ENCODE results near the gene RPUSD1.
"Not testable (repeated sequence)": the region's sequence is repeated elsewhere in the genome, so short reads cannot be mapped to it uniquely, and the experiment has no call there.

RPUSD1 gene

DNA sequence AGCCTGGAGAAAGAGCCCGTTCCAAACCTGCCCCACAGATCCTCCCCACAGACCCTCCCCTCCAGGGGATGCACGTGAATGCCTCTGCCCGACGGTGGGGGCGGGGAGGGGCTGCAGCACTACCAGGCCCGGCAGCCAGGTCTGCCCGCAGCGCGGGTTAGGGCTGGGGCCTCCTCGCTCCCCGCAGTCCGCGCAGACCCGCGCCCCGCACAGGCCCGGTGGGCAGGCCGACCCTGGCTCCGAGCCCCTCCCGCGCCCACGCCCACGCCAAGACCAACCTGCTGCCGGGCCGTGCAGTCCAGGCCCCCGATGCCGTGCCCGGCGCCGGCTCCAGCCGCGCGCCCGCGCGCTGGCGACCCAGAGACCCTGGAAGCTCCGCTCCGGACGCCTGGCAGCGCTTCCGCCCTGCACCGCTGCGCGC is at the start of gene RPUSD1:
TSS of gene RPUSD1 (minus strand) at position 404 of the 421 bp plus-strand sequence. CDS start 644 bp downstream, outside the sequence.
- no peak for DNase-seq (ENCODE audit: low read depth in 2 of 2)

- not testable (repeated sequence) for DNase-seq (ENCODE audit: low read depth in 2 of 2)
Observed at GRCh38 chr16:836822-837221, 48.6 kb upstream of the RPUSD1 start.

DNA sequence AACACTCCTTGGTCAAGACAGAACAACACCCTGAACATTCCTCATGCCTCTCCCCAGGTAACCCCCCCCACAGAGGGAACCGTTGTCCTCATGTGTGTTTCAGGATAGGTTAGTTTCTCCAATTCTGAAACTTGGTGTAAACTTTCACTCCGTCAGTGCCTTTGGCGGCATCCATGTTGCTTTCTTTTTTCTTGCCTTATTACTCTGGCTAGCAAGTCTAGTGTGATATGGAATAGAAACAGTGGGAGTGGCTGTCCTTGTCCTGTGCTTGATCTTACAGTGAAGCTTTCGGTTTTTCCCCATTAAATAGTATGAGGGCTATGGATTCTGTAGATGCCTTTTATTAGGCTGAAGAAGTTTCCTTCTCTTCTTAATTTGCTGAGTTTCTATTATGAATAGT is 48.0 kb upstream of the RPUSD1 start:
- DNase-seq (ENCODE audit: low read depth in 2 of 2), result no peak

DNA sequence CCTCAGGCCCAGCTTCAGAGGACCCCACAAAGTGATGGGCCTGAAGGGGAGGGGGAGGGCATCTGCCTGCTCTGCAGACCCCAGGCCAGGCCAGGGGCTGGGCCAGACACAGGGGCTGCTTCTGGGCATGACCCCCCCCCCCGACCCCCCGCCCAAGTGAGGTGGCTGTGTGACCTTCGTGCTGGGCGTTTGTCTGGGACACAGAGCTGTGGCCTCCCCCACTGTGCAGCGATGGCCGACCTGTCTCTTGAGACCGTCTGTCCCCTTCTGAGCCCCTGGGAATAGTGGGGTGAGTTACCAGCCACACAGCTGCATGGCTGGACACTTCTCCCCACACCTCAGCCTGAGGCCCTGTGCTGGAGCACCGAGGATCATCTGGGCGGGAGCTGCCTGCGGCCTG is 47.2 kb upstream of the RPUSD1 start:
- no peak for DNase-seq (ENCODE audit: low read depth in 2 of 2)

GRCh38 chr16:833411-833810 is 45.2 kb upstream of the RPUSD1 start:
- DNase-seq (ENCODE audit: low read depth in 2 of 2), result no peak

DNA sequence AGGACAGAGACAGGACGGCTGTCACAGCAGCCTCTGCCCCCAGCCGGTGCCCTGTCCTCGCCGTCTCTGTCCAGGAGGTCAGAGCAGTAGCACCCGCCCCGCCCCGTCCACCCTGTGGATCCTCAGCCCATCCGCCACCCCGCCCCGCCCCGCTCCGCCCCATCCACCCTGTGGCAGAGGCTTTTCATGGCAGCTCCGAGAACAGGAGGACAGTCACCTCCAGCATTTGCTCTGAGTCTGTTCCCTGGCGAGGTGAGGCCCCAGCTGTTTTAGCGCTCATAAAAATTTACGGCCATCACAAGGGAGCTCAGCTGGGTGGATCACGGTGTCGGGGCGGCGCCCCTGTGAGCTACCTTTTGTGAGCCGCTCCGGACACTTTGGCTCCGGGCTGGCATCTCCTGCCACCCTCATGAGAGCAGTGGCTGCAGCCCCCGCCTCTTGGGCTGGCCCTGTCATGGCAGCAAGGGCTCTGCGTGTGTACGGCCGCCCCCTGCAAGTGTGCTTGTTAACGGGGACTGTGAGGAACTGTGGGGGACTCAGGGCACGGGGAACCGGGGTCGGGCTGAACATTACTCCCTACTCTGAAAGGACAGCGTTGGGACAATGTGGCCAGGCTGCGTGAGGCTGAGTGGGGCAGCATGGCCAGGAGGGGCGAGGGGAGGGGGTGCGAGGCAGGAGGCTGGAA is 44.6 kb upstream of the RPUSD1 start:
- DNase-seq (ENCODE audit: low read depth in 2 of 2), result no peak

- DNase-seq (ENCODE audit: low read depth in 2 of 2), result no peak
Observed at GRCh38 chr16:831571-832413, 43.6 kb upstream of the RPUSD1 start.

DNA sequence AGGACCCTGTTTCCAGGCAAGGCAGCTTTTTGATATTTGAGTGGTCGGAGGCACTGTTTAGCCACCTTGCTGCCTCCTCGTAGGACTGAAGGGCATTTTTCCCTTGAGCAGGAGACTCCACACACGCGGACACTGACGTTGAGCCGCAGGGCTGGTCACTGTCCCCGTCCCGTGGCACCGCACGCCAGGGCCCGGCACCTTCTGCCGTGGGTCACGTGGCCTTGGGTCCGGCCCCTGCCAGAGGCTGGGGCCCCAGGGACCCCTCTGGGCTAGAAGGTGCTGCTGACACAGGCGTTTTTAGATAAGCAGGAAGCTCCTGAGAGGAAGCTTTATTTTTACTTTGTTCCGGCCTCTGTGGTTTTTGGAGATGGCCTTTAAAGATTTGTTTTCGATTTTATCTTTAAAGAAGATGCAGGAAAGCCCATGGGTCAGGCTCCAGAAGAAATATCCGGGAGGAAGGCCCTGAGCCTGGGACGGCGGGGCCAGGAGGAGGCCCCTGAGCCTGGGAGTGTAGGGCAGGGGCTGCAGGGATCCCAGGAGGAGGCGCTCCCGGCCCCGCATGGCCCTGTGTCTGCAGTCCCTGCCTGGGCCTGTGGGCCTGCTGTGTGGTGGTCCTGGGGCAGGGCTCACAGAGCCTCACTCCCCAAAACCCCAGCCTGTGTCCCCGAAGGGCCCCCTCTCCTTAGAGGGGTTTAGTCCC is 42.8 kb upstream of the RPUSD1 start:
- no peak for DNase-seq (ENCODE audit: low read depth in 2 of 2)

- DNase-seq (ENCODE audit: low read depth in 2 of 2), result no peak
Observed at GRCh38 chr16:830107-830870, 42.1 kb upstream of the RPUSD1 start.

DNA sequence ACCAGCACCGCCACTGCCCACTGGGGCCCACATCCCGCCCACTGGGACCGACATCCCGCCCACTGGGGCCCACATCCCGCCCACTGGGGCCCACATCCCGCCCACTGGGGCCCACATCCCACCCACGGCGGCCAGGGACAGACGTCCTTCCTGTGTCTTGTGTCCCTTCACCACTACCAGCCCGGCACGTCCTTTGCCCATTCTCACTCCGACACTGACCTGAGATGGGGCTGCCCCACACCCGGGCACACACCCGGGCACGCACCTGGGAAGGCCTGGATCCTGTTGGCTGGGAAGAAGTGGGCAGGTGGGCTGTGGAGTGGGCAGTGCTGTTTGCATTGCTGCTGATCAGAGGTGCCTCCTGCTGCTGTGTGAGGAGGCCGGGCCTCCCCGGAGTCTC is 40.7 kb upstream of the RPUSD1 start:
- DNase-seq (ENCODE audit: low read depth in 2 of 2), result no peak

DNA sequence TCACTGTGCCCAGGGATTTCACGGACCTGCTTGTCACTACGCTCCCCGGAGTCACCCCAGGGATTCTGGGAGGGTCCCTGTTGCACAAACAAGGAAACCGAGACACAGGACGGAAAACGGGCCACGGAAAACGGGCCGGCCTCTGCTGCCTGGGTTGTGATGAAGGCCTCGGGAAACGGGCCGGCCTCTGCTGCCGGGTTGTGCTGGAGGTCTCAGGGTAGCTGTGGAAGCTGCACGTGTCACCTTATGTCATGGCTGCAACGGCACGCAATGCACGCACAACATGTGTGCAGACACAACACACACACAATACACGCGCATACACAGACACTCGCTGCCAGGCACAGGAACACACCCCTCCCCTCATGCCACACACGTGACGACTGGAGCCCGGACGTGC is 39.3 kb upstream of the RPUSD1 start:
- DNase-seq (ENCODE audit: low read depth in 2 of 2), result no peak

DNA sequence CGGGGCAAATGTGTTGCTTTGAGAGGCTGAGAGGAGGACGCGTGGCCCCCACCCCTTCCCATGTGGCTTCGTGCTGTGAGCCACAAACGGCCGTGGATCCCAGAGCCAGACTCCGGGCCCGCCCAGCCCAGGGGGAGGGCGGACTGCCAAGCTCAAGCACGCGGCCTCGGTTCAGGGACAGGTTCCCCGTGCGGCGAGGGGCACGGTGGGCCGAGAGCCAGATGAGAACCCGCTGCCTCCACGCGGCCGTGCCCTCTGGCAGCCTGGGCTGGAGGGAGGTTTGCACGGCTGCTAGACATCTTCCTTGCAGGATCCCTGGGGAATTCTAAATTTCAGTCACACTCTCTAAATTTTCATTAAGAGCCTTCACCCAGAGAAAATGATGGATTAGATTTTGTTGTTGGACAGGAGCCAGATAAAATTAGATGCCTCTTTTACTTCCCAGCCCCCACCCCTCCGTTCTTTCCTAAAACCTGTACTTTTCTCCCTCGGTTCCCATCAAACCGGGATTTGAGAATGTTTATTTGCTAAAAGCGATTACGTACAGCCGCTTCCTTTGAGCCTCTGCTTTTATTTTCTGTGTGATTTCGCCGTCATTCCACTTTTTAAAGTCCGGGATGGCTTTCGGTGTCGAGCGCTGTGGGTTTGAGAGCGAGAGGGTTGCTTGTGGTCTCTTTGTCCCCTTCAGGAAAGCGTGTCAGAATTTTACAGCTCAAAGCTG is 37.3 kb upstream of the RPUSD1 start:
- no peak for DNase-seq (ENCODE audit: low read depth in 2 of 2)

GRCh38 chr16:824601-825000 is 36.4 kb upstream of the RPUSD1 start:
- no peak for DNase-seq (ENCODE audit: low read depth in 2 of 2)

DNA sequence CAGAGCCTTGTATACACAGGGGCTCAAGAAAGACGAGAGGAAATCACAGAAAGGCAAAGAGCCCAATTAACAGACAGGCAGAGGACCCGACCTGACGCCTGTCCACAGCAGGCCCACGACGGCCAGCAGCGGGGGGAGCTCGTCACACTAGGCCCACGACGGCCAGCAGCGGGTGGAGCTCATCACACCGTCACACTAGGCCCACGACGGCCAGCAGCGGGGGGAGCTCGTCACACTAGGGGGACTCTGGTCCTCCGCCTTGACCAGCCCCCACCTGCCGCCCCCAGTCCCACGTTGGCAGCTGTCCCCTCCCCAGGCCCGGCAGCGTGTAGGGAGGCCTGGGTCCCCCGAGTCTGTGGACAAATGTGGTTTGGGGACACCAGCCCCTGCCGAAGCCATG is 36.0 kb upstream of the RPUSD1 start:
- DNase-seq (ENCODE audit: low read depth in 2 of 2), result no peak

GRCh38 chr16:822909-823297 is 34.7 kb upstream of the RPUSD1 start:
- no peak for DNase-seq (ENCODE audit: low read depth in 2 of 2)

- DNase-seq (ENCODE audit: low read depth in 2 of 2), result no peak
Observed at GRCh38 chr16:822174-822908, 34.2 kb upstream of the RPUSD1 start.

DNA sequence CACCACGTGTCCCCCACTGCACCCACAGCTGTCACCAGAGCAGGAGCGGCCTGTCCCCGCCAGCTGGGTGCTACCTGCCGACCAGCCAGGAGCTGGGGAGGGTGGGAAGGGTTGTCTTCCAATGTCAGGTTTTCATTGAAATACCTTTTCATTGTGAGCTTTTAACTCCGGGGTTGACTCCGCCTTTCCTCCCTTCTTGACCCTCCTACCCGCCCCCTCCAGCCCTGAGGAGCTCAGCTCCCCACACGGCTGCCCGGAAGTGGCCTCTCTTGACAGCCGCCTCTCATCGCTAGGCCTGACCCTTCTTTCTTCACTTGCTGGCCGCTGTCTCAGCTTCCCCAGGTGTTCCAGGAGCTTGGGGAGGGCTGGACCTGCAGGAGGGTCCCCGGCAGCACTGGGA is 33.6 kb upstream of the RPUSD1 start:
- DNase-seq (ENCODE audit: low read depth in 2 of 2), result no peak

GRCh38 chr16:820748-821147 is 32.6 kb upstream of the RPUSD1 start:
- DNase-seq (ENCODE audit: low read depth in 2 of 2), result no peak

GRCh38 chr16:820044-820408 is 31.8 kb upstream of the RPUSD1 start:
- DNase-seq (ENCODE audit: low read depth in 2 of 2), result not testable (repeated sequence)

DNA sequence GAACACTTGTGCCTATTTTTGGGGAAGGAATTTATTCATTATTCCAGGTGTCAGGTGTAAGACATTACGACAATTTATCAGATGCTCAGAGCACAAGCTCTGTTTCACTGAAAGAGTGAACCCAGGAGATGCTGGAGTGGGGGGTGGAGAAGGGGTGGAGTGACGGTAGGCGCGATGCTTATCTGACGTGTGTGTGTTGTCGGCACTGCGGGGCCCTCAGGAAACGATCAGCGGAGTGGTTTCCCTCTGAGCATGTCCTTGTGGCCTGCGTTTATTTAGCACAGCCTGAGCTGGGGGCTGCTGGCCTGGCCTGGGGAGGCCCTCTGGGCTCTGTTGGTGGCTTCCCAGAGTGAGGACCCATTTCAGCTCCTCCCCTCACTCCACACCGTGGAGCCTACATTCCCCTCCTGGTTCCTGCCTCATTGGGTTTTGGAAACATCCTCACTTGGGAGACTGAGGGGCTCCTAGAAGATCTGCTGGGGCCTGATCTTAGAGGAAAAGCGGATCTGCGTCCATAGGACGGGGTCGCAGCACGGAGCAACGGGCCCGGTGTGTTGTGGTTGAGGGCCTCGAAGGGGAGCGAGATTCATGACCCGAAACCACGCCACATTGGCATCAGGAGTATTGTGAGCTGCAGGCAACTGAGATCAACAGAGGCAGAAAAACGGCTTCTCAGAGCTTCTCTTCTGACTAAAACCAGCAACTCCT is 31.3 kb upstream of the RPUSD1 start:
- no peak for DNase-seq (ENCODE audit: low read depth in 2 of 2)

All from fibroblast of skin of left quadriceps (primary cell).